AG04450 (cell line): ENCODE results near the gene DGKG. TPM values are rescaled to one million over a fixed set of nuclear protein-coding genes. Genes with fewer than 3 reads are reported as not detected.

ENCODE experiments used
- CTCF ChIA-PET: fragments of 300-600, 350-600 bp; formaldehyde crosslinking; extraction: SDS; loops from one replicate; lab custom pipeline; 2022; ENCODE audit warnings: antibody characterized with exemption, inconsistent platforms; lab: Charles Lee
- POLR2A ChIA-PET: fragments of 350-600 bp; formaldehyde crosslinking; extraction: SDS; loops from one replicate; lab custom pipeline; 2021; ENCODE audit warnings: antibody characterized with exemption, inconsistent platforms; lab: Yijun Ruan, JAX
- DNase-seq: peaks from one replicate; pipeline ENCODE4 v3.0.0-alpha.2; 2011; ENCODE audit warnings: low read depth, low spot score
- H3K27ac ChIP-seq: one replicate; pipeline ENCODE4 v1.5.1; 2012; ENCODE audit warnings: low read depth, low read length, control low read depth
- H3K27me3 ChIP-seq: one replicate; pipeline ENCODE4 v1.6.0; 2012; ENCODE audit warnings: low read length; ENCODE audit not compliant: control insufficient read depth, insufficient read depth
- H3K4me3 ChIP-seq: 2 replicates; pipeline ENCODE4 v1.5.1; 2011; ENCODE audit warnings: mild to moderate bottlenecking, low read depth, low read length, control low read depth
- H3K9me3 ChIP-seq: 2 replicates; pipeline ENCODE4 v1.5.1; 2012; ENCODE audit warnings: low read length; ENCODE audit not compliant: control insufficient read depth, insufficient read depth
- polyA plus RNA-seq: library from polyadenylated mRNA; depleted of rRNA; stranded (reverse); fragments of >200 nt; gene quantifications from 2 replicates; pipeline ENCODE4 v1.2.3, GENCODE V29; 2011
- TF ChIP-seq, protein P1 (sequence below): IDR thresholded peaks from 2 replicates; pipeline ENCODE4 v1.5.1; 2011; ENCODE audit warnings: low read depth, low read length, control low read depth, inconsistent platforms

Gene DGKG
- polyA plus RNA-seq, 1 experiment: 5.1 TPM

DNA sequence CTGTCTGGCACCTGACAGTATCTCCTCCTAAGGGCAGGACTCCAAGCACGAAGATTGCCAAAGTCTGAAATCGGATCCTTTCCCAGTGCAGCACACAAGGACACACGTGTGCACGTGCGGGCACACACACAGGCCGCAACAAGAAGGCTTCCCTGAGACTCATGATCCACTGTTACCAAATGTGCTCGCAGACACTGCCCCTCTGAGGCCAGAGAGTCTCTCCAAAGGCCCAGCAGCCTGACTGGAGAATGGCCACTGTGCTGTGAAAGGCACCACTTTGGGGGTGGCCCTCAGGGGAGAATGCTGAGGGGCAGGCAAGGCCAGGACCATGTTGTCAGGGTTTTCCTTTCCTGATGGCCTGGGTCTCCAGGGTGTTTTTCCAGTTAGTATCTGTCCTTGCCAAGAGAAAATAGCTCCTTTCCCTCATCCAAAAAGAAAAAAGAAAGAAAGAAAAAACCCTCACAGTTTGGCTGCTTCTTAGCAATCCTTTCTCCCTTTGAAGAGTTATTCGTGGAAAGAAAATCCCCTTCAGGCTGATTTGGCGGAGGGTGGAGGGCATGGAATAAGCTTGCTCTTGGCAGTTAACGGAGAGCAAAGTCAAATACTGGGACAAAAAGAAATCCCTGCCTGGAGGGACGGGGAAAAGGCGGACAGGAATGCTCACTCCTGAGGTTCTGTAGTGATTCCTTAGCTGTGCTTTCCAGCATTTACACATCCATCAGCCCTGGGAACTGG is 141.0 kb downstream of the DGKG start:
- CTCF ChIA-PET: interaction anchor here (1.0 to 2.7 kb wide), 2 partner anchors 22 to 238 kb away, joined by 3 to 7 read pairs; no protein-coding TSS in a partner anchor
- Histone ChIP-seq H3K27ac (no peak overlapping the region), H3K4me3 (no peak overlapping the region), H3K27me3 (peaks cover 20% of the 10 kb centered on the region), H3K9me3 (no peaks in the 10 kb centered on the region)
- TF ChIP-seq, protein P1, sequence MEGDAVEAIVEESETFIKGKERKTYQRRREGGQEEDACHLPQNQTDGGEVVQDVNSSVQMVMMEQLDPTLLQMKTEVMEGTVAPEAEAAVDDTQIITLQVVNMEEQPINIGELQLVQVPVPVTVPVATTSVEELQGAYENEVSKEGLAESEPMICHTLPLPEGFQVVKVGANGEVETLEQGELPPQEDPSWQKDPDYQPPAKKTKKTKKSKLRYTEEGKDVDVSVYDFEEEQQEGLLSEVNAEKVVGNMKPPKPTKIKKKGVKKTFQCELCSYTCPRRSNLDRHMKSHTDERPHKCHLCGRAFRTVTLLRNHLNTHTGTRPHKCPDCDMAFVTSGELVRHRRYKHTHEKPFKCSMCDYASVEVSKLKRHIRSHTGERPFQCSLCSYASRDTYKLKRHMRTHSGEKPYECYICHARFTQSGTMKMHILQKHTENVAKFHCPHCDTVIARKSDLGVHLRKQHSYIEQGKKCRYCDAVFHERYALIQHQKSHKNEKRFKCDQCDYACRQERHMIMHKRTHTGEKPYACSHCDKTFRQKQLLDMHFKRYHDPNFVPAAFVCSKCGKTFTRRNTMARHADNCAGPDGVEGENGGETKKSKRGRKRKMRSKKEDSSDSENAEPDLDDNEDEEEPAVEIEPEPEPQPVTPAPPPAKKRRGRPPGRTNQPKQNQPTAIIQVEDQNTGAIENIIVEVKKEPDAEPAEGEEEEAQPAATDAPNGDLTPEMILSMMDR: 0 out of 2 replicates have a peak, but pooled peaks have one; percentile 7
- POLR2A ChIA-PET: no interaction called here
- DNase-seq: no peak

DNA sequence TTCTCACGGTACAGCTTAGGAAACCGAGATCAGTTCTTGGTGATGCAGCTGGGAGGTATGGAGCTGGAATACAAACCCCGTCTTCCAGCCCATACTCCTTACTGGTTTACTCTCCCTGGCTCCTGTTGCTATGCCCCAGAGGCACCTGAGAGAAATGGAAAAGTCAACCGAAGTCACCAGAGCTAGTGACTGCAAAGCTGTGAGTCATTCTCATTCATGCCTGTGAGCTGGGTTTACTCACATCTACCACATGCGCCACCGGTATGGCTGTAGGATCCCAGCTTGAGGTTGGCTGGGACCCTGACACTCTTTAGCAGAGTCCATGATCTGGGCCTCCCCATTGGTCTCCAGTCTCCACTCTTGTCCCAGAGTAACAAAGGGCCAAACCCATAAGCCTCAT is 141.7 kb downstream of the DGKG start:
- ChIA-PET POLR2A (no interaction called here), CTCF (interaction anchor here (2.7 kb wide), 1 partner anchor 238 kb away, joined by 7 read pairs; no protein-coding TSS in a partner anchor)
- Histone ChIP-seq H3K27me3 (peaks cover 22% of the 10 kb centered on the region), H3K27ac (no peak overlapping the region), H3K4me3 (no peak overlapping the region), H3K9me3 (no peaks in the 10 kb centered on the region)
- DNase-seq: no peak
- TF ChIP-seq, protein P1: no peak

DNA sequence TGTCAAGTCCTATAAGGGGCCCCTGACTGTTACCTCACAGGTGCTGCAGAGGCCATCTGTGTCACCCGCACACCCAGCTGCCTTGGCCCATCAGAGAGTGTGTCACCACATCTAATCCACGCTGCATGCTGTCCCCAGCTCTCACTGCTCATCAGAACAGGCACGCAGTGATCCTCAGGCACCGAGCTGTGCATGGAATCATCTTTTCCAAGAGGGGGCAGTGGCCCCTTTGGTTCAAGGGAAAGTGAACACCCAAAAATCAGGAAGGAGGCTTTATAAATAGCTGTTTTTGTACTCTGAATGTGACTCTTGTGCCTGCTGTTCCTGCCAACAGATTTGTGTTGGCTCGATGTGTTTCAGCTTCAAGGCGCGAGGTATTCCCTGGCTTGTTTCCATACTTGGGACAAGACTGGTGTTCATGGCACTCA is 142.8 kb downstream of the DGKG start:
- TF ChIP-seq, protein P1: no peak
- Histone ChIP-seq H3K27me3 (peaks cover 20% of the 10 kb centered on the region), H3K9me3 (no peaks in the 10 kb centered on the region), H3K27ac (no peak overlapping the region), H3K4me3 (no peak overlapping the region)
- no peak for DNase-seq
- ChIA-PET POLR2A (no interaction called here), CTCF (interaction anchor here (0.6 to 2.7 kb wide), 3 partner anchors 120 to 323 kb away, joined by 3 to 12 read pairs (median 7); no protein-coding TSS in a partner anchor)

DNA sequence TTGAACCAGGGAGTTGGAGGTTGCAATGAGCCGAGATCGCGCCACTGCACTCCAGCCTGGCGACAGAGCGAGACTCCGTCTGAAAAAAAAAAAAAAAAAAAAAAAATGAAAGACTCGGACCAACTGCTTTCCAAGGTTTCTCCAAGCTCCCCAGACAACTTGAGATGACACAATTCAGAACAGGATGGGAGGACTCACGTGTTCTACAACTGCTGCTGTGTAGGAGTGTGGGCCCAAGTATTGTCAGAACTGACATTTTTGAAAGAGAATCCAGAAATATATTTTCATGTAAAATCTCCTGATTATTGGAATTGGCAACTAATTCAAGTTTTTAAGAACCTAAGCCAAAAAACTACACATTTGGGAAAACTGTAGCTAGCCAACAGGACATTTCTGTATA is 143.6 kb downstream of the DGKG start:
- POLR2A ChIA-PET: no interaction called here

DNA sequence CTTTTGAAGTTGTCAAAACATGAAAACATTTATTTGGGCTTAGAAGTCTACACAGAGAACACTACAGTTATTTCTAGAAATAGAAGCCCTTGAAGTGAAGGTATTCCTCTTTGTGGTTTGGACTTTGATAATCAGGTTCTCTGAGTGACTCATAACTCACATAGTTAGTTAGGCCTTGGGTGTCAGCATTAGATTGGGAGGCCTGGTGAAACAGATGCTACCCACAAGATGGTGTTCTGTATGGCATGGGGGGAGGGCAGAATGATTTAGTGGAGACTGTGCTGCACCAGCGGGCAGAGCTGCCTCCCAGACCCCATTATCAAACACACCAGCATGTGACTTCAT is 144.2 kb downstream of the DGKG start:
- no peak for DNase-seq
- POLR2A ChIA-PET: no interaction called here

More for the DNA sequence above, 143.6 kb downstream of the DGKG start:
- Histone ChIP-seq H3K27ac (no peak overlapping the region), H3K9me3 (no peaks in the 10 kb centered on the region), H3K4me3 (no peak overlapping the region), H3K27me3 (peaks cover 16% of the 10 kb centered on the region)
- TF ChIP-seq, protein P1: no peak
- CTCF ChIA-PET: interaction anchor here (0.6 kb wide), 2 partner anchors 119 to 324 kb away, joined by 3 to 12 read pairs; no protein-coding TSS in a partner anchor
- DNase-seq: no peak

More for the DNA sequence above, 144.2 kb downstream of the DGKG start:
- CTCF ChIA-PET: no interaction called here
- no peak overlapping the region for H3K4me3 ChIP-seq
- H3K27ac ChIP-seq: no peak overlapping the region
- no peaks in the 10 kb centered on the region for H3K9me3 ChIP-seq
- peaks cover 16% of the 10 kb centered on the region for H3K27me3 ChIP-seq
- TF ChIP-seq, protein P1: no peak
